SK-N-SH treated with all-trans-retinoic acid at 6 μM for 48 hours (cell line): ENCODE data around the gene ZSWIM6.

Experiments
- ATAC-seq: fragments of 200-7000 bp; cut with Tn5 transposase; 3 replicates; pipeline ENCODE4 v1.9.1; 2020; ENCODE audit warnings: mild to moderate bottlenecking, moderate library complexity
- ARNTL ChIP-seq: fragments of 450-650 bp; formaldehyde crosslinking; IDR thresholded peaks from 2 replicates; pipeline ENCODE4 v1.5.0; 2020; ENCODE audit warnings: low read depth, mild to moderate bottlenecking, moderate library complexity, borderline replicate concordance
- BACH2 ChIP-seq: fragments of 250-450 bp; sonication (Bioruptor Pico); IDR thresholded peaks from 2 replicates; pipeline ENCODE4 v1.9.0; 2021; ENCODE audit warnings: mild to moderate bottlenecking, borderline replicate concordance
- CREB5 ChIP-seq: fragments of 250-450 bp; sonication (Bioruptor Pico); IDR thresholded peaks from 2 replicates; pipeline ENCODE4 v1.5.1; 2020; ENCODE audit warnings: low read depth, mild to moderate bottlenecking, moderate library complexity
- CSDC2 ChIP-seq: fragments of 250-450 bp; sonication (Bioruptor Pico); IDR thresholded peaks from 2 replicates; pipeline ENCODE4 v1.5.0; 2020; ENCODE audit warnings: mild to moderate bottlenecking, moderate library complexity
- ESRRG ChIP-seq: fragments of 250-450 bp; sonication (Bioruptor Pico); IDR thresholded peaks from 2 replicates; pipeline ENCODE4 v1.6.1; 2021; ENCODE audit warnings: mild to moderate bottlenecking
- GLIS3 ChIP-seq: fragments of 250-450 bp; sonication (Bioruptor Pico); IDR thresholded peaks from 2 replicates; pipeline ENCODE4 v1.5.0; 2020; ENCODE audit warnings: mild to moderate bottlenecking, moderate library complexity
- ISL1 ChIP-seq: fragments of 250-450 bp; sonication (Bioruptor Pico); IDR thresholded peaks from 2 replicates; pipeline ENCODE4 v2.1.2; 2022; ENCODE audit warnings: mild to moderate bottlenecking, moderate library complexity
- OSR1 ChIP-seq: fragments of 250-450 bp; sonication (Bioruptor Pico); IDR thresholded peaks from 2 replicates; pipeline ENCODE4 v1.8.0; 2022; ENCODE audit warnings: moderate library complexity, mild to moderate bottlenecking, inconsistent platforms
- PATZ1 ChIP-seq: fragments of 250-450 bp; sonication (Bioruptor Pico); IDR thresholded peaks from 2 replicates; pipeline ENCODE4 v1.8.0; 2020; ENCODE audit warnings: mild to moderate bottlenecking, moderate library complexity, borderline replicate concordance
- POU6F1 ChIP-seq: fragments of 250-450 bp; sonication (Bioruptor Pico); IDR thresholded peaks from 2 replicates; pipeline ENCODE4 v1.8.0; 2021; ENCODE audit warnings: low read depth, mild to moderate bottlenecking, moderate library complexity, borderline replicate concordance
- PPARA ChIP-seq: fragments of 250-450 bp; sonication (Bioruptor Pico); IDR thresholded peaks from 2 replicates; pipeline ENCODE4 v1.5.0; 2020; ENCODE audit warnings: mild to moderate bottlenecking, borderline replicate concordance
- RARB ChIP-seq: fragments of 250-450 bp; sonication (Bioruptor Pico); IDR thresholded peaks from 2 replicates; pipeline ENCODE4 v1.8.0; 2021; ENCODE audit warnings: mild to moderate bottlenecking, moderate library complexity
- SNAI2 ChIP-seq: fragments of 250-450 bp; sonication (Bioruptor Pico); IDR thresholded peaks from 2 replicates; pipeline ENCODE4 v1.5.0; 2020; ENCODE audit warnings: mild to moderate bottlenecking, moderate library complexity
- TCF4 ChIP-seq: fragments of 250-450 bp; sonication (Bioruptor Pico); IDR thresholded peaks from 2 replicates; pipeline ENCODE4 v1.8.0; 2021; ENCODE audit warnings: mild to moderate bottlenecking, moderate library complexity, borderline replicate concordance
- TOX ChIP-seq: fragments of 250-450 bp; sonication (Bioruptor Pico); IDR thresholded peaks from 2 replicates; pipeline ENCODE4 v1.8.0; 2021; ENCODE audit warnings: mild to moderate bottlenecking, moderate library complexity, borderline replicate concordance
- TSHZ2 ChIP-seq: fragments of 250-450 bp; sonication (Bioruptor Pico); IDR thresholded peaks from 2 replicates; pipeline ENCODE4 v1.5.0; 2020; ENCODE audit warnings: mild to moderate bottlenecking, moderate library complexity
- ZC3H10 ChIP-seq: fragments of 250-450 bp; sonication (Bioruptor Pico); IDR thresholded peaks from 2 replicates; pipeline ENCODE4 v1.5.1; 2021; ENCODE audit warnings: mild to moderate bottlenecking, moderate library complexity
- ZFP30 ChIP-seq: fragments of 450-650 bp; formaldehyde crosslinking; IDR thresholded peaks from 2 replicates; pipeline ENCODE4 v1.5.0; 2022; ENCODE audit warnings: mild to moderate bottlenecking, moderate library complexity
- ZNF565 ChIP-seq: fragments of 450-650 bp; formaldehyde crosslinking; conservative IDR thresholded peaks from 2 replicates; pipeline ENCODE4 v1.5.0; 2020; ENCODE audit warnings: low read depth, mild to moderate bottlenecking, moderate library complexity
- ZNF70 ChIP-seq: fragments of 450-650 bp; formaldehyde crosslinking; IDR thresholded peaks from 2 replicates; pipeline ENCODE4 v1.5.0; 2020; ENCODE audit warnings: mild to moderate bottlenecking, moderate library complexity
- ZNF8 ChIP-seq: fragments of 450-650 bp; formaldehyde crosslinking; IDR thresholded peaks from 2 replicates; pipeline ENCODE4 v1.5.0; 2020; ENCODE audit warnings: mild to moderate bottlenecking, moderate library complexity

The ZSWIM6 gene

GRCh38 chr5:61354199-61354598, 22.1 kb downstream of the ZSWIM6 start:
- TF ChIP-seq ZC3H10 (CRISPR knock-in tag) (no peak), ZNF70 (CRISPR knock-in tag) (no peak), PPARA (CRISPR knock-in tag) (no peak), ZNF565 (CRISPR knock-in tag) (no peak), PATZ1 (CRISPR knock-in tag) (no peak), ARNTL (no peak), TCF4 (CRISPR knock-in tag) (no peak), ZNF8 (CRISPR knock-in tag) (no peak), BACH2 (CRISPR knock-in tag) (no peak), ESRRG (CRISPR knock-in tag) (no peak), ISL1 (no peak), POU6F1 (CRISPR knock-in tag) (no peak)
- TF ChIP-seq, all 23 proteins: peak for 0
- no peak for ATAC-seq

GRCh38 chr5:61357745-61358144, 25.7 kb downstream of the ZSWIM6 start:
- TF ChIP-seq ZNF8 (CRISPR knock-in tag) (no peak), BACH2 (CRISPR knock-in tag) (no peak), ARNTL (no peak), ISL1 (no peak), SNAI2 (CRISPR knock-in tag) (no peak), ESRRG (CRISPR knock-in tag) (no peak), PATZ1 (CRISPR knock-in tag) (no peak), GLIS3 (CRISPR knock-in tag) (no peak), OSR1 (no peak), RARB (no peak), PPARA (CRISPR knock-in tag) (no peak), ZC3H10 (CRISPR knock-in tag) (no peak)
- ATAC-seq = no peak

- TF ChIP-seq ZC3H10 (CRISPR knock-in tag) = no peak
- TF ChIP-seq ISL1 = no peak
- no peak for TF ChIP-seq TSHZ2 (CRISPR knock-in tag)
- no peak for TF ChIP-seq ZFP30
- TF ChIP-seq CSDC2 = no peak
- TF ChIP-seq ARNTL = no peak
- no peak for TF ChIP-seq RARB
- no peak for TF ChIP-seq TCF4 (CRISPR knock-in tag)
- no peak for TF ChIP-seq TOX (CRISPR knock-in tag)
- TF ChIP-seq CREB5 (CRISPR knock-in tag) = no peak
- no peak for TF ChIP-seq ZNF70 (CRISPR knock-in tag)
- TF ChIP-seq ZNF8 (CRISPR knock-in tag) = no peak
- no peak for TF ChIP-seq ESRRG (CRISPR knock-in tag)
- no peak for TF ChIP-seq POU6F1 (CRISPR knock-in tag)
- TF ChIP-seq PPARA (CRISPR knock-in tag) = no peak
- no peak for TF ChIP-seq OSR1
- no peak for TF ChIP-seq ZNF565 (CRISPR knock-in tag)
- no peak for TF ChIP-seq PATZ1 (CRISPR knock-in tag)
- TF ChIP-seq SNAI2 (CRISPR knock-in tag) = no peak
- peak; percentile 67; the same call in 2 of the 3 replicates for ATAC-seq
These were observed 30.8 kb downstream of the ZSWIM6 start for GRCh38 chr5:61362796-61363368.
